HEK293T (cell line): Measurements from ENCODE around the gene CYREN.
"Not testable (repeated sequence)": the region's sequence is repeated elsewhere in the genome, so short reads cannot be mapped to it uniquely, and the experiment has no call there.

ENCODE experiments used
- CTCF ChIA-PET: fragments of 350-600 bp; formaldehyde crosslinking; extraction: SDS; loops from one replicate; lab custom pipeline; 2021; ENCODE audit warnings: antibody characterized with exemption, inconsistent platforms; lab: Yijun Ruan, JAX
- POLR2A ChIA-PET: fragments of 350-600 bp; formaldehyde crosslinking; extraction: SDS; loops from one replicate; lab custom pipeline; 2020; ENCODE audit warnings: antibody characterized with exemption, inconsistent platforms; lab: Yijun Ruan, JAX
- DNase-seq: peaks from one replicate; pipeline ENCODE4 v3.0.0; 2012; ENCODE audit warnings: mixed read lengths; ENCODE audit errors: extremely low spot score
- ARNT ChIP-seq: fragments of 450-650 bp; IDR thresholded peaks from 2 replicates; pipeline ENCODE4 v1.6.1; 2017; ENCODE audit warnings: mild to moderate bottlenecking
- BHLHE40 ChIP-seq: fragments of 450-650 bp; IDR thresholded peaks from 2 replicates; pipeline ENCODE4 v1.6.1; 2016; ENCODE audit warnings: mild to moderate bottlenecking, moderate library complexity, borderline replicate concordance
- CTBP1 ChIP-seq: fragments of 450-650 bp; IDR thresholded peaks from 2 replicates; pipeline ENCODE4 v1.6.1; 2016; ENCODE audit warnings: borderline replicate concordance
- ELF4 ChIP-seq: fragments of 450-650 bp; IDR thresholded peaks from 2 replicates; pipeline ENCODE4 v1.6.1; 2017; ENCODE audit warnings: antibody characterized with exemption
- FOXA1 ChIP-seq: fragments of 450-650 bp; IDR thresholded peaks from 2 replicates; pipeline ENCODE4 v1.6.1; 2016; ENCODE audit warnings: mild to moderate bottlenecking
- FOXK2 ChIP-seq: fragments of 450-650 bp; IDR thresholded peaks from 2 replicates; pipeline ENCODE4 v1.6.1; 2016; ENCODE audit warnings: mild to moderate bottlenecking
- FOXM1 ChIP-seq: fragments of 450-650 bp; IDR thresholded peaks from 2 replicates; pipeline ENCODE4 v1.6.1; 2017; ENCODE audit warnings: mild to moderate bottlenecking, borderline replicate concordance
- HDGF ChIP-seq: fragments of 450-650 bp; IDR thresholded peaks from 2 replicates; pipeline ENCODE4 v1.6.1; 2017; ENCODE audit warnings: antibody characterized with exemption, borderline replicate concordance
- L3MBTL2 ChIP-seq: fragments of 450-650 bp; conservative IDR thresholded peaks from 2 replicates; pipeline ENCODE4 v1.6.1; 2016; ENCODE audit warnings: mild to moderate bottlenecking
- LEF1 ChIP-seq: fragments of 450-650 bp; IDR thresholded peaks from 2 replicates; pipeline ENCODE4 v1.6.1; 2017; ENCODE audit warnings: mild to moderate bottlenecking, borderline replicate concordance
- NFRKB ChIP-seq: fragments of 450-650 bp; IDR thresholded peaks from 2 replicates; pipeline ENCODE4 v1.6.1; 2016; ENCODE audit warnings: mild to moderate bottlenecking, moderate library complexity
- SP1 ChIP-seq: fragments of 450-650 bp; IDR thresholded peaks from 2 replicates; pipeline ENCODE4 v1.6.1; 2017
- SUZ12 ChIP-seq: fragments of 450-650 bp; IDR thresholded peaks from 2 replicates; pipeline ENCODE4 v1.6.1; 2016; ENCODE audit warnings: mild to moderate bottlenecking
- TARDBP ChIP-seq: fragments of 450-650 bp; IDR thresholded peaks from 2 replicates; pipeline ENCODE4 v1.6.1; 2016
- ZNF384 ChIP-seq: fragments of 450-650 bp; IDR thresholded peaks from 2 replicates; pipeline ENCODE4 v1.6.1; 2016
- TF ChIP-seq, protein P1 (sequence below): fragments of 450-650 bp; IDR thresholded peaks from 2 replicates; pipeline ENCODE4 v1.6.1; 2016

Gene CYREN

GRCh38 chr7:135211946-135212685 is 41.6 kb upstream of the CYREN start:
- POLR2A ChIA-PET = interaction anchor here (1.4 to 2.7 kb wide), 4 partner anchors 41 to 780 kb away, joined by 3 to 12 read pairs (median 6); partner anchors contain the start of genes AGBL3 and CYREN
- TF ChIP-seq L3MBTL2 (peak; percentile 55; the same call in 1 of the 2 replicates), ZNF384 (peak; percentile 72; the same call in 1 of the 2 replicates), TARDBP (0 out of 2 replicates have a peak, but pooled peaks have one; percentile 51)
- DNase-seq = not testable (repeated sequence)
- CTCF ChIA-PET = interaction anchor here (0.6 to 1.4 kb wide), 2 partner anchors 63 to 144 kb away, joined by 3 read pairs; no protein-coding TSS in a partner anchor

DNA sequence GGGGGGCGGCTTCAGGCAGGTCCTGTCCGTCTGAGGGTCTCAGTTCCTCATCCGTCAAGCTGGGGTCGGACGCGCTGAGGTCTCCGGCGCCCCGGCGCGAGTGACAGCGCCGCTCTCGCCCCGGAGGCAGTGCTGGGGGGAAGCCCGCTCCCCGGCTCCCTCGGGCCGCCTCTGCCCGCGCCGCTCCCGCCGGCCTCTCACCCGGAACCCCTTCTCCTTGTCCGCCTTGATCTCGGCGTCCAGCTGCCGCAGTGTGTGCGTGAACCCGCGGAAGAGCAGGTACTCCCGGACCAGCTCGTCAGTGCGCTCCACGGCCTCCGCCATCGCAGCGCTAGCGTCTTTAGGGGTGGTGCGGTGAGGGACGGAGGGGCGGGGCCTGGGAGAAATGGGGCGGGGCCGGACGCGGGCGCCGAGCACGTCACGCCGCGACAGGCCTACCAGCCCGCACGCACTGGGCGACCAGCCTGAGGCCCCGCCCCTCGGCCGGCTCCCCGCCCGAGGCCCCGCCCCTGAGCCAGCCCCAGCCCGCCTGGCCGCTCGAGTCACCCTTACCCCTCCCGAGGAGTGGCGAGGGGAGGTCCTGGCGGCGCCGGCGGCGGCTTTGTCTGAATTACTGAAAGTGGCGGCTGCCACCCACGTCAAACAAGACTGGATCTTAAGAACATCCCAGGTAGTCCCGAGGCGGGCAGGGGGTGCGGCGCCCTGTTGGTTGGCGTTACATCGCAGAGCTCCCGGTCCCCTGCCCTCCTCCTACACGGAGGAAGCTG is 40.9 kb upstream of the CYREN start, which contains the start of gene WDR91:
Gene WDR91 (minus strand): TSS at position 348 of the 767 bp plus-strand sequence. CDS start 24 bp downstream, at position 324.
- DNase-seq = peak; percentile 100
- TF ChIP-seq BHLHE40 = no peak
- POLR2A ChIA-PET = interaction anchor here (0.6 to 2.7 kb wide), 7 partner anchors 9 to 779 kb away, joined by 3 to 12 read pairs (median 3); partner anchors contain the start of genes AGBL3 and CYREN
- CTCF ChIA-PET = interaction anchor here (0.6 to 1.4 kb wide), 2 partner anchors 63 to 144 kb away, joined by 3 read pairs; no protein-coding TSS in a partner anchor

DNA sequence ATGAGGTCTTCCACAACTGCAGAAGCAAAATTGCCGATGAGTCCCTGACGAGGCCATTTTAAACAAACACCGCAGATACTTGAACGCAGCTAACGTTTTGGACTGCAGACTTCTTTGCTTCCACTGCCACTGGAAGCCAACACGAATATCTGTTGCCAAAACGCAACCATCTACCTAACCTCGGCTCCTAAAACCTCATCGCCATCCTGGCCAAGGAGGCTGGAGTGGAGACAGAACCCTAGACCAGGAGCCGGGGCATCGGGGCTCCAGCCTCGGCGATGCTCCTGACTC is 40.3 kb upstream of the CYREN start:
- no peak for TF ChIP-seq SP1
- TF ChIP-seq HDGF = no peak
- TF ChIP-seq, protein P1, sequence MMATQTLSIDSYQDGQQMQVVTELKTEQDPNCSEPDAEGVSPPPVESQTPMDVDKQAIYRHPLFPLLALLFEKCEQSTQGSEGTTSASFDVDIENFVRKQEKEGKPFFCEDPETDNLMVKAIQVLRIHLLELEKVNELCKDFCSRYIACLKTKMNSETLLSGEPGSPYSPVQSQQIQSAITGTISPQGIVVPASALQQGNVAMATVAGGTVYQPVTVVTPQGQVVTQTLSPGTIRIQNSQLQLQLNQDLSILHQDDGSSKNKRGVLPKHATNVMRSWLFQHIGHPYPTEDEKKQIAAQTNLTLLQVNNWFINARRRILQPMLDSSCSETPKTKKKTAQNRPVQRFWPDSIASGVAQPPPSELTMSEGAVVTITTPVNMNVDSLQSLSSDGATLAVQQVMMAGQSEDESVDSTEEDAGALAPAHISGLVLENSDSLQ = no peak
- no peak for TF ChIP-seq L3MBTL2
- TF ChIP-seq ARNT = no peak
- no peak for TF ChIP-seq LEF1
- no peak for TF ChIP-seq CTBP1
- no peak for TF ChIP-seq SUZ12
- TF ChIP-seq ELF4 = no peak
- no peak for TF ChIP-seq FOXK2
- no peak for TF ChIP-seq FOXA1
- no peak for TF ChIP-seq FOXM1
- no peak for TF ChIP-seq BHLHE40
- no peak for TF ChIP-seq NFRKB
- TF ChIP-seq ZNF384 = no peak
- CTCF ChIA-PET = interaction anchor here (1.4 kb wide), 1 partner anchor 64 kb away, joined by 3 read pairs; no protein-coding TSS in a partner anchor
- no peak for DNase-seq
- POLR2A ChIA-PET = interaction anchor here (0.6 to 2.7 kb wide), 8 partner anchors 8 to 778 kb away, joined by 3 to 12 read pairs (median 3); partner anchors contain the start of genes AGBL3 and CYREN

GRCh38 chr7:135209225-135209834 is 38.8 kb upstream of the CYREN start:
- DNase-seq = no peak
- no peak for TF ChIP-seq CTBP1
- TF ChIP-seq, protein P1 = no peak
- CTCF ChIA-PET = no interaction called here
- POLR2A ChIA-PET = interaction anchor here (1.0 to 2.7 kb wide), 2 partner anchors 8 to 223 kb away, joined by 4 to 12 read pairs; partner anchors contain the start of gene AGBL3

GRCh38 chr7:135208102-135208793 is 37.7 kb upstream of the CYREN start:
- no peak for DNase-seq
- ChIA-PET CTCF (interaction anchor here (1.0 kb wide), 1 partner anchor 776 kb away, joined by 3 read pairs; no protein-coding TSS in a partner anchor), POLR2A (no interaction called here)
- TF ChIP-seq ARNT = no peak
- no peak for TF ChIP-seq FOXM1
- TF ChIP-seq, protein P1 = peak; percentile 93
